ENCODE results near the gene BCKDK. TPM values are rescaled to one million over a fixed set of nuclear protein-coding genes. Genes with fewer than 3 reads are reported as not detected.

Gene BCKDK
- total and polyA plus RNA-seq, 2 of the 8 experiments (the other 6 are each of a cell fraction or from before 2014, with no cell fraction given), result 49.6 to 77.1 TPM

GRCh38 chr16:31083981-31084380, 24.2 kb upstream of the BCKDK start:
- Histone ChIP-seq H4K8ac (ENCODE audit: extremely low read depth, insufficient read depth, low read length) (no peak overlapping the region), H3K36me3 (ENCODE audit: control insufficient read depth in 2 of 4, insufficient read depth in 4 of 4, low read length in 3 of 4) (peaks cover 0 to 23% (median 9%) of the 10 kb centered on the region in 4 experiments; a peak in 6 of 8 replicates), H3K18ac (ENCODE audit: extremely low read depth, low read length) (no peak overlapping the region), H3K23me2 (ENCODE audit: low read depth, low read length) (no peaks in the 10 kb centered on the region), H2BK120ac (replicated peaks; ENCODE audit: low read depth, low read length) (no peak overlapping the region), H3K4me1 (replicated peaks in 1 of 4; ENCODE audit: control insufficient read depth in 3 of 4, insufficient read depth in 4 of 4, low read length in 3 of 4) (no peaks in the 10 kb centered on the region), H2BK12ac (ENCODE audit: low read depth, low read length) (no peak overlapping the region), H3K79me1 (ENCODE audit: low read depth, low read length) (peaks cover 6% of the 10 kb centered on the region), H3K4me3 (ENCODE audit: extremely low read depth in 1 of 4, insufficient read depth in 2 of 4, low read depth in 3 of 4, low read length in 4 of 4) (no peak overlapping the region), H3K79me2 (ENCODE audit: control insufficient read depth in 1 of 2, insufficient read depth in 2 of 2, low read length in 2 of 2) (peaks cover 0 to 4% of the 10 kb centered on the region in 2 experiments; a peak in 1 of 4 replicates), H3K4me2 (ENCODE audit: insufficient read depth in 1 of 2, low read depth in 2 of 2, low read length in 2 of 2) (no peak overlapping the region), H3K27ac (ENCODE audit: low read depth, low read length) (no peak overlapping the region), H3K9ac (replicated peaks in 1 of 4; ENCODE audit: extremely low read depth in 1 of 4, low read depth in 3 of 4, low read length in 3 of 4) (no peak overlapping the region), H3K23ac (ENCODE audit: insufficient read length) (no peak overlapping the region), H3K9me3 (ENCODE audit: insufficient read depth in 2 of 2, low read depth in 1 of 2, low read length in 1 of 2) (no peaks in the 10 kb centered on the region), H4K5ac (ENCODE audit: insufficient read length, low read depth, low read length) (no peak overlapping the region), H2BK20ac (ENCODE audit: low read length) (no peak overlapping the region), H3K4ac (replicated peaks; ENCODE audit: insufficient read length, low read depth, low read length) (no peak overlapping the region), H4K20me1 (replicated peaks in 1 of 2; ENCODE audit: control insufficient read depth in 1 of 2, insufficient read depth in 2 of 2, low read length in 2 of 2) (peaks cover 11 to 23% of the 10 kb centered on the region in 2 experiments), H2AK5ac (ENCODE audit: low read depth, low read length) (no peak overlapping the region), H2BK5ac (ENCODE audit: low read depth, low read length) (no peak overlapping the region), H3K56ac (replicated peaks; ENCODE audit: insufficient read length, low read depth, low read length) (no peak overlapping the region), H3K27me3 (replicated peaks in 1 of 4; ENCODE audit: control insufficient read depth in 3 of 4, extremely low read depth in 1 of 4, insufficient read depth in 3 of 4, low read length in 3 of 4) (no peaks in the 10 kb centered on the region), H3K14ac (ENCODE audit: insufficient read length) (no peak overlapping the region), H2AFZ (ENCODE audit: low read length) (no peak overlapping the region), H4K91ac (replicated peaks; ENCODE audit: insufficient read length, low read length) (no peak overlapping the region), H2BK15ac (ENCODE audit: low read length) (no peak overlapping the region)
- WGBS, 2 experiments (ENCODE audit: extremely low coverage in 1 of 2, insufficient coverage in 1 of 2, insufficient read length in 1 of 2, insufficient replicate concordance in 2 of 2, low coverage in 1 of 2, low lambda C conversion rate in 2 of 2, missing lambda C conversion rate in 1 of 2), result 95% methylated on average over 13 of the region's 13 CpGs; no CpG with 5 or more reads in 1 of the 2 experiments
- no peak for DNase-seq (ENCODE audit: low read depth in 1 of 2, low spot score in 2 of 2)
- TF ChIP-seq FOSL1 (IDR thresholded peaks at IDR 0.05; ENCODE audit: insufficient read depth, low read depth, low read length) (no peak), POU5F1 (IDR thresholded peaks at IDR 0.05; ENCODE audit: low read depth, low read length) (no peak), ZNF274 (IDR thresholded peaks at IDR 0.05; ENCODE audit: borderline replicate concordance, extremely low read depth, low read length) (no peak), CEBPB (IDR thresholded peaks at IDR 0.05; ENCODE audit: low read depth, low read length) (no peak), CTCF (IDR thresholded peaks at IDR 0.05; ENCODE audit: control extremely low read depth in 1 of 3, insufficient read depth in 1 of 3, low read depth in 1 of 3, low read length in 3 of 3) (no peak), POLR2A (IDR thresholded peaks at IDR 0.05; ENCODE audit: control extremely low read depth in 1 of 2, low read depth in 2 of 2, low read length in 2 of 2) (peak in 1 of 2 experiments; percentile 6; a peak in 1 of 3 replicates)
- ChIA-PET POLR2A (ENCODE audit: partially characterized antibody) (interaction anchor here (0.8 to 4.7 kb wide), 8 partner anchors 9 to 120 kb away, joined by 3 to 34 read pairs (median 4); partner anchors contain the start of genes ZNF646 and ZNF668), CTCF (ENCODE audit: partially characterized antibody) (interaction anchor here (0.8 to 1.7 kb wide), 3 partner anchors 9 to 131 kb away, joined by 3 to 4 read pairs (median 3); no protein-coding TSS in a partner anchor)
- FAIRE-seq, result no peak
